Right atrium auricular region (tissue), 2 donors: ENCODE data around the gene PCBP1. TPM values are rescaled to one million over a fixed set of nuclear protein-coding genes. Genes with fewer than 3 reads are reported as not detected.

Experiments used
- DNase-seq: peaks from one replicate; pipeline ENCODE4 v3.0.0-alpha.2; 2019; ENCODE audit warnings: low spot score
- H3K27ac ChIP-seq, 2 donors: fragments of 200-600 bp; sonication (generic); 1 replicate in 1 of 2; 2 replicates in 1 of 2; pipeline ENCODE4 v1.5.1; 2016 to 2019
- H3K27me3 ChIP-seq, 2 donors: fragments of 200-600 bp; sonication (generic); one replicate each; pipeline versions ENCODE4 v1.5.1 to v1.6.0; 2017 to 2019
- H3K36me3 ChIP-seq: fragments of 200-600 bp; sonication (generic); one replicate; pipeline ENCODE4 v1.5.1; 2016
- H3K4me1 ChIP-seq, 2 donors: fragments of 200-600 bp; sonication (generic); one replicate each; pipeline versions ENCODE4 v1.5.1 to v1.6.0; 2017 to 2019
- H3K4me3 ChIP-seq, 2 donors: fragments of 200-600 bp; sonication (generic); 1 replicate in 1 of 2; 2 replicates in 1 of 2; pipeline ENCODE4 v1.5.1; 2017 to 2019; ENCODE audit warnings: mild to moderate bottlenecking in 1 of 2, moderate library complexity in 1 of 2
- H3K9me3 ChIP-seq, 2 donors: fragments of 200-600 bp; sonication (generic); one replicate each; pipeline ENCODE4 v1.5.1; 2019
- CTCF ChIP-seq, 2 donors: fragments of 200-600 bp; sonication (generic); IDR thresholded peaks; one replicate each; pipeline ENCODE4 v1.5.1; 2019; ENCODE audit warnings: antibody characterized with exemption in 2 of 2
- total RNA-seq, 2 donors: library from RNA; depleted of rRNA; stranded (reverse); fragments of >200 nt; gene quantifications; one replicate each; pipeline ENCODE4 v1.1.0, GENCODE V29; 2016

The PCBP1 gene
- total RNA-seq, 2 donors from 2014 or later, result 121 to 147 TPM

- no peak for TF ChIP-seq CTCF (IDR thresholded peaks at IDR 0.05)
- no peak for DNase-seq
- no peak overlapping the region for H3K4me3 ChIP-seq
- no peaks in the 10 kb centered on the region for H3K9me3 ChIP-seq
- no peak overlapping the region for H3K27ac ChIP-seq
- H3K4me1 ChIP-seq, result peaks cover 0 to 22% of the 10 kb centered on the region in 2 donors
- H3K27me3 ChIP-seq, result no peaks in the 10 kb centered on the region
- no peaks in the 10 kb centered on the region for H3K36me3 ChIP-seq
Observed at GRCh38 chr2:70116936-70117552, 29.8 kb downstream of the PCBP1 start.

- Histone ChIP-seq H3K27ac (peak overlapping the region in 1 of 2 donors; percentile 21), H3K36me3 (no peaks in the 10 kb centered on the region), H3K27me3 (no peaks in the 10 kb centered on the region), H3K4me3 (no peak overlapping the region), H3K4me1 (peaks cover 0 to 32% of the 10 kb centered on the region in 2 donors), H3K9me3 (no peaks in the 10 kb centered on the region)
- DNase-seq, result no peak
- TF ChIP-seq CTCF (IDR thresholded peaks at IDR 0.05), result no peak
Observed at GRCh38 chr2:70118798-70119454, 31.6 kb downstream of the PCBP1 start.

GRCh38 chr2:70121627-70122372 is 34.5 kb downstream of the PCBP1 start:
- Histone ChIP-seq H3K4me1 (peaks cover 0 to 30% of the 10 kb centered on the region in 2 donors), H3K27me3 (no peaks in the 10 kb centered on the region), H3K9me3 (no peaks in the 10 kb centered on the region), H3K27ac (peak overlapping the region; percentile 41 to 99), H3K4me3 (no peak overlapping the region), H3K36me3 (no peaks in the 10 kb centered on the region)
- no peak for TF ChIP-seq CTCF (IDR thresholded peaks at IDR 0.05)
- DNase-seq, result no peak

- H3K9me3 ChIP-seq, result no peaks in the 10 kb centered on the region
- H3K27ac ChIP-seq, result peak overlapping the region; percentile 98 to 99
- no peak for DNase-seq
- TF ChIP-seq CTCF (IDR thresholded peaks at IDR 0.05), result no peak
- H3K36me3 ChIP-seq, result no peaks in the 10 kb centered on the region
- no peaks in the 10 kb centered on the region for H3K27me3 ChIP-seq
- H3K4me1 ChIP-seq, result peaks cover 0 to 30% of the 10 kb centered on the region in 2 donors
- H3K4me3 ChIP-seq, result no peak overlapping the region
Observed at GRCh38 chr2:70122470-70122869, 35.2 kb downstream of the PCBP1 start.

GRCh38 chr2:70123051-70123828 is 36.0 kb downstream of the PCBP1 start:
- no peaks in the 10 kb centered on the region for H3K36me3 ChIP-seq
- TF ChIP-seq CTCF (IDR thresholded peaks at IDR 0.05), result no peak
- peaks cover 0 to 34% of the 10 kb centered on the region in 2 donors for H3K4me1 ChIP-seq
- DNase-seq, result peak; percentile 75
- H3K27me3 ChIP-seq, result no peaks in the 10 kb centered on the region
- peak overlapping the region; percentile 98 to 99 for H3K27ac ChIP-seq
- no peaks in the 10 kb centered on the region for H3K9me3 ChIP-seq
- H3K4me3 ChIP-seq, result peak overlapping the region in 1 of 2 donors; percentile 65
